Measurements from ENCODE around the gene SASH3. TPM values are rescaled to one million over a fixed set of nuclear protein-coding genes. Genes with fewer than 3 reads are reported as not detected.

Gene SASH3
- not detected in 5 replicates for total RNA-seq (2022; extraction: Qiagen RNA extraction; ENCODE audit: low read depth)

GRCh38 chrX:129779747-129780146 lies at the start of gene SASH3:
Gene SASH3, plus strand, starts transcription at chrX:129779949. Its CDS starts 149 bp downstream, at chrX:129780098.

GRCh38 chrX:129738466-129739308 lies 41.1 kb upstream of the SASH3 start, which contains the start of gene XPNPEP2:
Gene XPNPEP2, plus strand, starts transcription at chrX:129738979. Its CDS starts 235 bp downstream, at chrX:129739214.

GRCh38 chrX:129843459-129844306 lies 63.9 kb downstream of the SASH3 start, which contains the start of gene ZDHHC9:
Gene ZDHHC9, minus strand, starts transcription at chrX:129843886. Its CDS starts 1,941 bp downstream, at chrX:129841945.

Other genes starting within 250 kb of the SASH3 start
- gene OCRL, start 239.7 kb upstream of the SASH3 start, total RNA-seq (2022; extraction: Qiagen RNA extraction; ENCODE audit: low read depth), result 19.3 to 25.0 TPM (median 23.5 TPM) in 5 replicates
- gene APLN, start 125.0 kb upstream of the SASH3 start, total RNA-seq (2022; extraction: Qiagen RNA extraction; ENCODE audit: low read depth), result 0.70 to 0.90 TPM (median 0.79 TPM) in 5 replicates
- not detected in 5 replicates for gene XPNPEP2, start 41.0 kb upstream of the SASH3 start, total RNA-seq (2022; extraction: Qiagen RNA extraction; ENCODE audit: low read depth)
- 37.3 to 41.8 TPM (median 39.5 TPM) in 5 replicates for gene ZDHHC9, start 63.9 kb downstream of the SASH3 start, total RNA-seq (2022; extraction: Qiagen RNA extraction; ENCODE audit: low read depth)
- gene UTP14A, start 126.2 kb downstream of the SASH3 start, total RNA-seq (2022; extraction: Qiagen RNA extraction; ENCODE audit: low read depth), result 43.8 to 58.1 TPM (median 48.2 TPM) in 5 replicates
- 5.1 to 10.8 TPM (median 8.9 TPM) in 5 replicates for gene BCORL1, start 202.7 kb downstream of the SASH3 start, total RNA-seq (2022; extraction: Qiagen RNA extraction; ENCODE audit: low read depth)

All from A549 treated with CpdA at 1 μM for 4 hours (cell line).